Fibroblast of lung (primary cell): ENCODE results near the gene LEUTX. TPM values are rescaled to one million over a fixed set of nuclear protein-coding genes. Genes with fewer than 3 reads are reported as not detected.

Source experiments
- DNase-seq, 2 donors: peaks; one replicate each; pipeline versions ENCODE4 v3.0.0 to v3.0.0-alpha.2; 2010; ENCODE audit warnings: low read depth in 2 of 2
- H2AFZ ChIP-seq: 2 replicates; pipeline ENCODE4 v1.5.1; 2012; ENCODE audit warnings: low read length, control low read depth, inconsistent platforms
- H3K27ac ChIP-seq: 2 replicates; pipeline ENCODE4 v1.5.1; 2011; ENCODE audit warnings: low read length, control low read depth; ENCODE audit not compliant: insufficient read depth
- H3K27me3 ChIP-seq: 2 replicates; pipeline ENCODE4 v1.5.1; 2011; ENCODE audit warnings: mild to moderate bottlenecking, low read length; ENCODE audit not compliant: control insufficient read depth, insufficient read depth
- H3K36me3 ChIP-seq: 2 replicates; pipeline ENCODE4 v1.5.1; 2011; ENCODE audit warnings: low read length; ENCODE audit not compliant: control insufficient read depth, insufficient read depth
- H3K4me1 ChIP-seq: 2 replicates; pipeline ENCODE4 v1.5.1; 2011; ENCODE audit warnings: low read length; ENCODE audit not compliant: control insufficient read depth, insufficient read depth; ENCODE audit errors: extremely low read depth
- H3K4me2 ChIP-seq: 2 replicates; pipeline ENCODE4 v1.5.1; 2011; ENCODE audit warnings: low read length, control low read depth; ENCODE audit not compliant: insufficient read depth; ENCODE audit errors: extremely low read depth
- H3K4me3 ChIP-seq, 4 experiments: fragments of 200-600 bp in 1 of 4; sonication (generic) in 1 of 4; replicated peaks in 1 of 4; 2 replicates each; pipeline ENCODE4 v1.5.1; 2011 to 2016; ENCODE audit warnings: low read length in 4 of 4, low read depth in 3 of 4, mild to moderate bottlenecking in 3 of 4, control low read depth in 2 of 4, inconsistent platforms in 1 of 4, mixed read lengths in 1 of 4; ENCODE audit not compliant: insufficient read depth in 1 of 4; ENCODE audit errors: control extremely low read depth in 1 of 4
- H3K79me2 ChIP-seq: 2 replicates; pipeline ENCODE4 v1.5.1; 2012; ENCODE audit warnings: mild to moderate bottlenecking, low read length, inconsistent platforms; ENCODE audit not compliant: control insufficient read depth, insufficient read depth
- H3K9ac ChIP-seq: 2 replicates; pipeline ENCODE4 v1.5.1; 2011; ENCODE audit warnings: mild to moderate bottlenecking, low read length, control low read depth; ENCODE audit not compliant: insufficient read depth
- H3K9me3 ChIP-seq: 2 replicates; pipeline ENCODE4 v1.5.1; 2012; ENCODE audit warnings: low read depth, low read length; ENCODE audit not compliant: control insufficient read depth, insufficient read depth
- H4K20me1 ChIP-seq: 2 replicates; pipeline ENCODE4 v1.5.1; 2011; ENCODE audit warnings: low read length; ENCODE audit not compliant: control insufficient read depth, insufficient read depth; ENCODE audit errors: extremely low read depth
- CTCF ChIP-seq, 2 donors: IDR thresholded peaks in 1 of 2; conservative IDR thresholded peaks in 1 of 2; 1 replicate in 1 of 2; 2 replicates in 1 of 2; pipeline ENCODE4 v1.5.1; 2011 to 2012; ENCODE audit warnings: low read length in 2 of 2, control low read depth in 1 of 2, inconsistent platforms in 1 of 2, low read depth in 1 of 2, mild to moderate bottlenecking in 1 of 2
- EZH2 ChIP-seq: IDR thresholded peaks from 2 replicates; pipeline ENCODE4 v1.5.1; 2012; ENCODE audit warnings: low read length, control low read depth, mild to moderate bottlenecking; ENCODE audit errors: missing control alignments
- polyA plus RNA-seq, 2 donors: library from polyadenylated mRNA; depleted of rRNA in 1 of 2; stranded (reverse) in 1 of 2; unstranded in 1 of 2; fragments of >200 nt; gene quantifications; 2 replicates each; pipeline ENCODE4 v1.2.1, GENCODE V29; 2011 to 2012; ENCODE audit warnings: missing spikeins in 1 of 2
- total RNA-seq: library from RNA; depleted of rRNA; stranded (reverse); fragments of >200 nt; gene quantifications from 2 replicates; pipeline ENCODE4 v1.2.1, GENCODE V29; 2014

The LEUTX gene
- total and polyA plus RNA-seq, 2 donors (not counting 1 experiment from before 2014, with no cell fraction given) = not detected

GRCh38 chr19:39826311-39826945, 47.8 kb downstream of the LEUTX start:
- peaks cover 2% of the 10 kb centered on the region for H3K4me1 ChIP-seq
- no peaks in the 10 kb centered on the region for H3K9me3 ChIP-seq
- no peak overlapping the region for H2AFZ ChIP-seq
- H3K4me3 ChIP-seq = no peak overlapping the region
- peaks cover 16% of the 10 kb centered on the region for H3K36me3 ChIP-seq
- no peak overlapping the region for H3K4me2 ChIP-seq
- H3K79me2 ChIP-seq = no peaks in the 10 kb centered on the region
- H3K9ac ChIP-seq = no peak overlapping the region
- DNase-seq = no peak
- TF ChIP-seq CTCF (conservative IDR thresholded peaks at IDR 0.05 in 1 of 2, IDR thresholded peaks at IDR 0.05 in 1 of 2; ENCODE audit: low read depth in 1 of 2, low read length in 2 of 2) (no peak), EZH2 (no peak)
- no peaks in the 10 kb centered on the region for H3K27me3 ChIP-seq
- H3K27ac ChIP-seq = no peak overlapping the region
- no peaks in the 10 kb centered on the region for H4K20me1 ChIP-seq

GRCh38 chr19:39827216-39827615, 48.6 kb downstream of the LEUTX start:
- no peaks in the 10 kb centered on the region for H4K20me1 ChIP-seq
- H3K4me1 ChIP-seq = peaks cover 2% of the 10 kb centered on the region
- H3K9ac ChIP-seq = no peak overlapping the region
- no peak overlapping the region for H3K4me3 ChIP-seq
- H3K4me2 ChIP-seq = no peak overlapping the region
- H3K36me3 ChIP-seq = peaks cover 16% of the 10 kb centered on the region
- H3K27ac ChIP-seq = no peak overlapping the region
- no peak for DNase-seq
- H3K79me2 ChIP-seq = no peaks in the 10 kb centered on the region
- no peak overlapping the region for H2AFZ ChIP-seq
- TF ChIP-seq CTCF (conservative IDR thresholded peaks at IDR 0.05 in 1 of 2, IDR thresholded peaks at IDR 0.05 in 1 of 2; ENCODE audit: low read depth in 1 of 2, low read length in 2 of 2) (no peak), EZH2 (no peak)
- no peaks in the 10 kb centered on the region for H3K9me3 ChIP-seq
- no peaks in the 10 kb centered on the region for H3K27me3 ChIP-seq

- Histone ChIP-seq H3K27me3 (no peaks in the 10 kb centered on the region), H3K4me3 (no peak overlapping the region), H3K36me3 (peaks cover 16% of the 10 kb centered on the region), H3K9me3 (no peaks in the 10 kb centered on the region), H3K9ac (no peak overlapping the region), H3K4me1 (peaks cover 5% of the 10 kb centered on the region), H3K4me2 (no peak overlapping the region), H3K79me2 (peaks cover 5% of the 10 kb centered on the region), H4K20me1 (no peaks in the 10 kb centered on the region), H3K27ac (no peak overlapping the region), H2AFZ (no peak overlapping the region)
- no peak for DNase-seq
- TF ChIP-seq CTCF (conservative IDR thresholded peaks at IDR 0.05 in 1 of 2, IDR thresholded peaks at IDR 0.05 in 1 of 2; ENCODE audit: low read depth in 1 of 2, low read length in 2 of 2) = no peak
- no peak for TF ChIP-seq EZH2
Measured at GRCh38 chr19:39828015-39828653, 49.5 kb downstream of the LEUTX start.
